ENCODE results near the gene SRPRB.

The SRPRB gene

DNA sequence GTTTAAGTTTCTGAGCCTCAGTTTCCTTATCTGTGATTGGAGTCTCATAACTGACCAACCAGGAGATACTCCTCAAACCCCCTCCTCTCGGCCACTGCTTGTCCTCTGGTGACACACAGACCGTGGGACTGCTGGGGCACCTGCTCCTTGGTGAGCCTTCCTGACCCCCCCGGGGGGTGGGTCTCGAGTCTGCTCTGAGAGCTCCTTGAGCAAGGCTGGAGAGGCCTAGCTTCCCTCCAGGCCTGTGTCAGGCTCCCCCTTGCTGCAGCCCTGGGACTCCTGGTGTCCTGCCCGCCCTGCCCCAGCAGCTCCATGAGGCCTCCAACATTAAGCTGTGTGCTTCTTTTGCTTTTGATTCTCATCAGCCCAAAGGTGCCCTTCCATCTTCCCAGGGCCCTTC is 27.7 kb downstream of the SRPRB start:
- ChIA-PET POLR2A (no interaction called here), CTCF (no interaction called here)
- DNase-seq (ENCODE audit: extremely low spot score) = no peak
- TF ChIP-seq, protein P1, sequence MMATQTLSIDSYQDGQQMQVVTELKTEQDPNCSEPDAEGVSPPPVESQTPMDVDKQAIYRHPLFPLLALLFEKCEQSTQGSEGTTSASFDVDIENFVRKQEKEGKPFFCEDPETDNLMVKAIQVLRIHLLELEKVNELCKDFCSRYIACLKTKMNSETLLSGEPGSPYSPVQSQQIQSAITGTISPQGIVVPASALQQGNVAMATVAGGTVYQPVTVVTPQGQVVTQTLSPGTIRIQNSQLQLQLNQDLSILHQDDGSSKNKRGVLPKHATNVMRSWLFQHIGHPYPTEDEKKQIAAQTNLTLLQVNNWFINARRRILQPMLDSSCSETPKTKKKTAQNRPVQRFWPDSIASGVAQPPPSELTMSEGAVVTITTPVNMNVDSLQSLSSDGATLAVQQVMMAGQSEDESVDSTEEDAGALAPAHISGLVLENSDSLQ (IDR thresholded peaks at IDR 0.05) = no peak
- TF ChIP-seq NFRKB (IDR thresholded peaks at IDR 0.05) = no peak
- TF ChIP-seq FOXM1 (IDR thresholded peaks at IDR 0.05; ENCODE audit: borderline replicate concordance) = no peak
- TF ChIP-seq ZNF384 (IDR thresholded peaks at IDR 0.05) = no peak
- no peak for TF ChIP-seq FOXA1 (IDR thresholded peaks at IDR 0.05)
- TF ChIP-seq TARDBP (IDR thresholded peaks at IDR 0.05) = no peak
- no peak for TF ChIP-seq HDGF (IDR thresholded peaks at IDR 0.05; ENCODE audit: borderline replicate concordance)
- no peak for TF ChIP-seq FOXK2 (IDR thresholded peaks at IDR 0.05)
- TF ChIP-seq SP1 (IDR thresholded peaks at IDR 0.05) = no peak
- TF ChIP-seq L3MBTL2 (conservative IDR thresholded peaks at IDR 0.05) = no peak
- TF ChIP-seq ELF4 (IDR thresholded peaks at IDR 0.05) = no peak

DNA sequence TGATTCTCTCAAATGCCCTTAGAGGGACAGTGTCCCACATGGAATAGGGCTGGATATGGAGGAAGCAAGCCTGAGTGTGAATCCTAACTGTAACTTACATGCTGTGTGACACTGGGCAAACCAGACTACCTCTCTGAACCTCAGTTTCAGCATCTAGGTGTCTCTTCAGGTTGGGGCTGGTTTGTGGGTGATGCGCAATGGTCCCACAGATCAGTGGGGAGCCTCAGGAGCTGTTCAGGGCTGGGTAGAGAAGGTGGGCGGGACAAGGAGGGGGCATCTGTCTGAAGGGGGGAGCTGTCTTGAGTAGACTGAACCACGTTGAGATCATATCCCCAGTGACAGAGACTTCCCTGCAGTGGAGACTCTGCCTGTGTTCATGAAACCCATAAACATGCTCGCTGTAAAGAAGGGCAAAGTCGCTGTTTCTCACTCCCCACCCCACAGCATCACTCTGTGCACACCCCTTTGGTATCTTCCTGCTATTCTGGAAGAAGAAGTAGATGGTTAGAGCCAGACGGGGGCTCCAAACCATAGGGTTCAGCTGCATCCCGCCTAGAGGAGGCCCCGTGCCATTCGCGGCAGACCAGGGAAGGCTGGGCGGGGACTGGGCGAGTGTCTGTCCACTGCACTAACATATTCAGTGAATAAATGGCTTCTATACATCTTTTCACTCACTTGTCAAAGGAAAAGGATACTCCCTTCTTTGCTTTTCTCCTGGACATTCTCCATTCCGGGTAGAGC is 28.4 kb downstream of the SRPRB start:
- POLR2A ChIA-PET = no interaction called here
- TF ChIP-seq, protein P1 (IDR thresholded peaks at IDR 0.05) = no peak
- TF ChIP-seq CTBP1 (IDR thresholded peaks at IDR 0.05; ENCODE audit: borderline replicate concordance) (no peak), FOXK2 (IDR thresholded peaks at IDR 0.05) (no peak), ARNT (IDR thresholded peaks at IDR 0.05) (no peak), HDGF (IDR thresholded peaks at IDR 0.05; ENCODE audit: borderline replicate concordance) (no peak), TARDBP (IDR thresholded peaks at IDR 0.05) (no peak), BHLHE40 (IDR thresholded peaks at IDR 0.05; ENCODE audit: borderline replicate concordance) (no peak), ELF4 (IDR thresholded peaks at IDR 0.05) (no peak), SP1 (IDR thresholded peaks at IDR 0.05) (no peak), NFRKB (IDR thresholded peaks at IDR 0.05) (no peak), FOXA1 (IDR thresholded peaks at IDR 0.05) (no peak), SUZ12 (IDR thresholded peaks at IDR 0.05) (no peak), FOXM1 (IDR thresholded peaks at IDR 0.05; ENCODE audit: borderline replicate concordance) (no peak), L3MBTL2 (conservative IDR thresholded peaks at IDR 0.05) (no peak), LEF1 (IDR thresholded peaks at IDR 0.05; ENCODE audit: borderline replicate concordance) (no peak), ZNF384 (IDR thresholded peaks at IDR 0.05) (no peak)
- CTCF ChIA-PET = no interaction called here
- no peak for DNase-seq (ENCODE audit: extremely low spot score)

DNA sequence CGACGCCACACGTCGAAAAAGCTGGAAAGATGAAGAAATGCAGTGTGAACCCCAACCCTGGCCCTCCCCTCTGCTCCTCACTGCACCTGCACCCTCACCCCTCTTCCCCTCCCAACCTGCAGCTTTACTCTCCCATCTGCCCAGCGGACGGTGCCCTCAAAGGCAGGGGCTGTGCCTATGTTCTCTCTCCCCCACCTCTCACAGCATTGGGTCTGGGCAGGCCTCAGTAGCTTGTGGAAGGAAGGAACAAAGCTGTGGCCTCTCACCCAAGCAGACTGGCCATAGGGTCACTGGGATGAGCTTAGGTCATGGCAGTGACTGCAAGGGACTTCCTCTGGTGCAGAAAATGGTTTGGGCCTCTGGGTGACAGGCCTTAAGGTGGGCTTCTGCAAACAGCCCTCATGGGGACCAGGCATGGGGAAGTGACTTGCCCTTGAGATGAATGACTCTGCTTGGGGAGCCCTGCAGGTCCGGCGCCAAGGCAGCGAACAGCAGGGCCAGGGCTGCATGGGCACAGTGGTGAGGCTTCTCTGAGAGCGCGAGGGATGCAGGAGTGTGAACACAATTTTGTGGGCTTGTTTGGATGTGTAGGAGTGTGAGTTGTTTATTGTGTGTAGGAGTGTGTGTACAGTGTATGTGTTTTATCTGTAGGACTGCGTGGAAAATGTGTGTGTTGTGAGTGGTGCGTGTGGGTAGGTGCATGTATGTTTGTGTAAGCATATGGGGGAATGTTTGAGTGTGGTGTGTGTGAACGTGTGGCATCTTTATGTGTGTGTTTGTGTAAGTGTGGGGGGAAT is 29.2 kb downstream of the SRPRB start:
- no peak for DNase-seq (ENCODE audit: extremely low spot score)
- CTCF ChIA-PET = no interaction called here
- TF ChIP-seq, protein P1 (IDR thresholded peaks at IDR 0.05) = no peak
- POLR2A ChIA-PET = no interaction called here

DNA sequence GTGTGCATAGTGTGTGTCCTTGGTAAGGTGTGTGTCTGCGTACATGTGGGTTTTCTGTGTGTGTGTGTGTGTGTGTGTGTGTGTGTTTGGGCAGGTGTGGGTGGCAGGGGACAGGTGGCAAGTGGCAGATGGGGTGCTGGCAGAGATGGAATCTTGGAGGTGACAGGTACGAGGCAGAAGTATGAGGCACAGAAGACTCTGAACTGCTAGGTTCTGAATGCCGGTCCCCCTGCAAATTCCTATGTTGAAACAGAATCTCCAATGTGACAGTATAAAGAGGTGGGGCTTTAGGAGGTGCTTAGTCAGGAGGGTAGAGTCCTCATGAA is 29.8 kb downstream of the SRPRB start:
- ChIA-PET POLR2A (no interaction called here), CTCF (no interaction called here)
- TF ChIP-seq NFRKB (IDR thresholded peaks at IDR 0.05) (no peak), HDGF (IDR thresholded peaks at IDR 0.05; ENCODE audit: borderline replicate concordance) (no peak), FOXK2 (IDR thresholded peaks at IDR 0.05) (no peak), FOXA1 (IDR thresholded peaks at IDR 0.05) (no peak), LEF1 (IDR thresholded peaks at IDR 0.05; ENCODE audit: borderline replicate concordance) (no peak), L3MBTL2 (conservative IDR thresholded peaks at IDR 0.05) (no peak), BHLHE40 (IDR thresholded peaks at IDR 0.05; ENCODE audit: borderline replicate concordance) (no peak), FOXM1 (IDR thresholded peaks at IDR 0.05; ENCODE audit: borderline replicate concordance) (no peak), SP1 (IDR thresholded peaks at IDR 0.05) (no peak), SUZ12 (IDR thresholded peaks at IDR 0.05) (no peak), ARNT (IDR thresholded peaks at IDR 0.05) (no peak), ZNF384 (IDR thresholded peaks at IDR 0.05) (no peak), CTBP1 (IDR thresholded peaks at IDR 0.05; ENCODE audit: borderline replicate concordance) (no peak), ELF4 (IDR thresholded peaks at IDR 0.05) (no peak), TARDBP (IDR thresholded peaks at IDR 0.05) (no peak)
- TF ChIP-seq, protein P1 (IDR thresholded peaks at IDR 0.05) = no peak
- no peak for DNase-seq (ENCODE audit: extremely low spot score)

DNA sequence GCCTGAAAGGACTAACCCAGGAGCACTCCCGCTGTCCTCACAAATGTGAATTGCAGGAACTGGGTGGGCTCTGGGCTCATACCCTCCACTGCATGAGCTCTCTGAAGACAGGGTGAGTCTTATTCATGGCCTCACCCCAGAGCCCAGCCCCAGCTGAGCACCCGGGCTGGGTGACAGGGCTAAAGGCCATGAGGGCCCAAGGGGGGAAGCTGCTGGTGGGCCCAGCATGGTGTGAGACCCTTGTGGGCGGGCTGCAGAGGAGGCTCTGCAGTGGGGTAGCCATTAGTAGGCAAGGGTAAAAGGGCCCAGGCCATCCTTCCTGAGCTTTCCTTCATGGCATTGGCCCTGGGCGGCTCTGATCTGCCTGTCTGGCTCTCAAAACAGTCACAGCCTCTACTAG is 30.3 kb downstream of the SRPRB start:
- no peak for TF ChIP-seq FOXM1 (IDR thresholded peaks at IDR 0.05; ENCODE audit: borderline replicate concordance)
- TF ChIP-seq FOXK2 (IDR thresholded peaks at IDR 0.05) = no peak
- no peak for TF ChIP-seq ELF4 (IDR thresholded peaks at IDR 0.05)
- TF ChIP-seq ARNT (IDR thresholded peaks at IDR 0.05) = no peak
- TF ChIP-seq, protein P1 (IDR thresholded peaks at IDR 0.05) = no peak
- POLR2A ChIA-PET = no interaction called here
- CTCF ChIA-PET = no interaction called here
- DNase-seq (ENCODE audit: extremely low spot score) = no peak
